ENCODE results near the gene CCDC157. TPM values are rescaled to one million over a fixed set of nuclear protein-coding genes. Genes with fewer than 3 reads are reported as not detected.

The CCDC157 gene
- total and polyA plus RNA-seq, 10 of the 15 experiments (the other 5 are each of a cell fraction or from before 2014, with no cell fraction given): 0.10 to 2.8 (median 1.2) TPM

DNA sequence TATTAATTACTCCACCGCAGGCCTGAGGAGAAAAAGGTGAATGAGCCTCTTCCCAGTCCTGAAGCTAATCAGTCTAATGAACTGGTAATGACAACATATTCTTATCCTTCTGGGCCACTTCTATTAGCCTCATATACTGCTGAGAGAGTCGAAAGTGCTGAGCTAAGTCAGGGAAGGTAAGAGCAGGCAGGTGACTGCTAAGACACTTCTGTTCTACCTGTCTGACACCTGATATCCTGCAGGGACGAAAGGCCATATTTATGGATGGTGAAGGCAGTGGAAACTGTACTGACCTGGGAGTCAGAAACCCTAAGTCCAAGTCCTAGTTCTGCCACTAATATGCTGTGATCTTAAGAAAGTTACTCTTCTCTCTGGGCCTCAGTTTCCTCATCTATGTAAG is 33.6 kb upstream of the CCDC157 start:
- 100% methylated on average over 3 of the region's 3 CpGs for WGBS (ENCODE audit: insufficient coverage, insufficient replicate concordance, low lambda C conversion rate, missing lambda C conversion rate)
- DNase-seq (ENCODE audit: low read depth, low spot score) (no peak), FAIRE-seq (no peak), ATAC-seq (no peak)
- H3K4me3 ChIP-seq: no peak overlapping the region
- RAD21 ChIA-PET (ENCODE audit: unreplicated experiment): interaction anchor here (1.0 to 7.7 kb wide), 4 partner anchors 14 to 64 kb away, joined by 3 to 118 read pairs (median 22); partner anchors contain the start of genes CASTOR1 and RNF215
- no peaks in the 10 kb centered on the region for H3K27me3 ChIP-seq (replicated peaks in 1 of 2; ENCODE audit: control insufficient read depth in 2 of 2, insufficient read depth in 2 of 2, low read length in 1 of 2)
- H3K79me2 ChIP-seq (ENCODE audit: control insufficient read depth, insufficient read depth, low read length): peaks cover 45% of the 10 kb centered on the region
- in situ Hi-C loops (cut with MboI) (no loop called here), intact Hi-C loops (cut with micrococcal nuclease; ENCODE audit: unreplicated experiment) (no loop called here)
- no peak overlapping the region for H3K9ac ChIP-seq (ENCODE audit: control insufficient read depth, insufficient read depth, low read length)
- peaks cover 16% of the 10 kb centered on the region for H3K4me1 ChIP-seq (ENCODE audit: control insufficient read depth, insufficient read depth, low read length)
- CTCF ChIA-PET: interaction anchor here (1.3 to 11.2 kb wide), 4 partner anchors 9 to 102 kb away, joined by 8 to 125 read pairs (median 14); partner anchors contain the start of genes CASTOR1 and MTFP1
- SMC1A ChIA-PET (ENCODE audit: uncharacterized antibody, unreplicated experiment): interaction anchor here (0.9 to 9.5 kb wide), 5 partner anchors 9 to 32 kb away, joined by 3 to 100 read pairs (median 36); partner anchors contain the start of gene CASTOR1
- BruUV-seq (replicated peaks): TSS peak; percentile 44
- TF ChIP-seq STAT1 (conservative IDR thresholded peaks at IDR 0.05) (no peak), TCF3 (IDR thresholded peaks at IDR 0.05; ENCODE audit: borderline replicate concordance, insufficient read depth, low read depth, low read length) (no peak), ATF7 (IDR thresholded peaks at IDR 0.05; ENCODE audit: low read depth) (no peak), WRNIP1 (IDR thresholded peaks at IDR 0.05; ENCODE audit: borderline replicate concordance, low read depth, low read length) (no peak), IRF4 (IDR thresholded peaks at IDR 0.05; ENCODE audit: low read depth, low read length) (no peak), EGR1 (IDR thresholded peaks at IDR 0.05; ENCODE audit: borderline replicate concordance in 1 of 2, low read depth in 2 of 2, low read length in 2 of 2) (no peak), SUZ12 (IDR thresholded peaks at IDR 0.05; ENCODE audit: unreplicated experiment) (no peak), ZBED1 (IDR thresholded peaks at IDR 0.05; ENCODE audit: borderline replicate concordance) (no peak), MYC (IDR thresholded peaks at IDR 0.05; ENCODE audit: insufficient read depth, insufficient read length, insufficient replicate concordance, low read length, severe bottlenecking) (no peak)
- TF ChIP-seq, protein P1, sequence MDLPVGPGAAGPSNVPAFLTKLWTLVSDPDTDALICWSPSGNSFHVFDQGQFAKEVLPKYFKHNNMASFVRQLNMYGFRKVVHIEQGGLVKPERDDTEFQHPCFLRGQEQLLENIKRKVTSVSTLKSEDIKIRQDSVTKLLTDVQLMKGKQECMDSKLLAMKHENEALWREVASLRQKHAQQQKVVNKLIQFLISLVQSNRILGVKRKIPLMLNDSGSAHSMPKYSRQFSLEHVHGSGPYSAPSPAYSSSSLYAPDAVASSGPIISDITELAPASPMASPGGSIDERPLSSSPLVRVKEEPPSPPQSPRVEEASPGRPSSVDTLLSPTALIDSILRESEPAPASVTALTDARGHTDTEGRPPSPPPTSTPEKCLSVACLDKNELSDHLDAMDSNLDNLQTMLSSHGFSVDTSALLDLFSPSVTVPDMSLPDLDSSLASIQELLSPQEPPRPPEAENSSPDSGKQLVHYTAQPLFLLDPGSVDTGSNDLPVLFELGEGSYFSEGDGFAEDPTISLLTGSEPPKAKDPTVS (IDR thresholded peaks at IDR 0.05; ENCODE audit: low read depth, low read length): no peak
- H3K4me2 ChIP-seq (ENCODE audit: control insufficient read depth, insufficient read depth): peak overlapping the region; percentile 32; the same call in 1 of the 2 replicates
- H4K20me1 ChIP-seq (ENCODE audit: control insufficient read depth, insufficient read depth): 0 out of 2 replicates have a peak, but pooled peaks cover 4% of the 10 kb centered on the region
- POLR2A ChIA-PET: interaction anchor here (0.6 to 8.7 kb wide), 3 partner anchors 14 to 201 kb away, joined by 3 to 198 read pairs (median 3); no protein-coding TSS in a partner anchor
- H3K9me3 ChIP-seq (replicated peaks; ENCODE audit: control insufficient read depth, insufficient read depth, low read length): no peaks in the 10 kb centered on the region
- H3K36me3 ChIP-seq (ENCODE audit: control insufficient read depth in 2 of 2, insufficient read depth in 2 of 2, low read length in 1 of 2): no peaks in the 10 kb centered on the region; a peak in 1 of 4 replicates
- H3K27ac ChIP-seq (ENCODE audit: control insufficient read depth, insufficient read depth): no peak overlapping the region
- H2AFZ ChIP-seq (ENCODE audit: control insufficient read depth, low read depth, low read length): no peak overlapping the region
